Measurements from ENCODE around the gene PASK. TPM values are rescaled to one million over a fixed set of nuclear protein-coding genes. Genes with fewer than 3 reads are reported as not detected.
A peak's percentile ranks its signal among the peaks of the same experiment; 100 is the strongest.
"Not testable (repeated sequence)": the region's sequence is repeated elsewhere in the genome, so short reads cannot be mapped to it uniquely, and the experiment has no call there.

Gene PASK
- 2.2 TPM for total RNA-seq
- long read RNA-seq: 0 reads

- intact Hi-C loops (cut with DNase I): loop anchor here (5.0 kb wide), 1 partner anchor 562 kb away; the partner anchor contains the start of gene CAPN10
- peak; percentile 98 for DNase-seq (ENCODE audit: low spot score)
Measured at GRCh38 chr2:241148891-241149674, at the start of gene PASK. Gene PASK (minus strand): TSS chr2:241149472. CDS start chr2:241143032, 6,440 bp downstream.

- intact Hi-C loops (cut with DNase I): no loop called here
- no peak for DNase-seq (ENCODE audit: low spot score)
Measured at GRCh38 chr2:241198381-241199279, 49.4 kb upstream of the PASK start.

- DNase-seq (ENCODE audit: low spot score): no peak
- intact Hi-C loops (cut with DNase I): no loop called here
Measured at GRCh38 chr2:241197947-241198346, 48.7 kb upstream of the PASK start.

- intact Hi-C loops (cut with DNase I); DNase-seq (ENCODE audit: low spot score): not testable (repeated sequence)
Measured at GRCh38 chr2:241197246-241197645, 48.0 kb upstream of the PASK start.

- DNase-seq (ENCODE audit: low spot score): no peak
- intact Hi-C loops (cut with DNase I): no loop called here
Measured at GRCh38 chr2:241195506-241196130, 46.3 kb upstream of the PASK start.

GRCh38 chr2:241194811-241195210 lies 45.5 kb upstream of the PASK start:
- intact Hi-C loops (cut with DNase I): no loop called here
- no peak for DNase-seq (ENCODE audit: low spot score)

GRCh38 chr2:241193271-241193670 lies 44.0 kb upstream of the PASK start:
- no peak for DNase-seq (ENCODE audit: low spot score)
- intact Hi-C loops (cut with DNase I): no loop called here

GRCh38 chr2:241191081-241191480 lies 41.8 kb upstream of the PASK start:
- DNase-seq (ENCODE audit: low spot score): no peak
- intact Hi-C loops (cut with DNase I): no loop called here

- intact Hi-C loops (cut with DNase I): no loop called here
- DNase-seq (ENCODE audit: low spot score): no peak
Measured at GRCh38 chr2:241190291-241190981, 41.2 kb upstream of the PASK start.

GRCh38 chr2:241189856-241190201 lies 40.6 kb upstream of the PASK start:
- no peak for DNase-seq (ENCODE audit: low spot score)
- intact Hi-C loops (cut with DNase I): no loop called here

GRCh38 chr2:241189093-241189855 lies 40.0 kb upstream of the PASK start:
- intact Hi-C loops (cut with DNase I): no loop called here
- no peak for DNase-seq (ENCODE audit: low spot score)

- intact Hi-C loops (cut with DNase I): no loop called here
Measured at GRCh38 chr2:241188361-241189092, 39.3 kb upstream of the PASK start, which contains the start of gene ANO7. Gene ANO7 (plus strand): TSS chr2:241188677. CDS start chr2:241190064, 1,387 bp downstream.

GRCh38 chr2:241187918-241188234 lies 38.6 kb upstream of the PASK start:
- intact Hi-C loops (cut with DNase I): no loop called here
- no peak for DNase-seq (ENCODE audit: low spot score)

More at GRCh38 chr2:241188361-241189092, 39.3 kb upstream of the PASK start, which contains the start of gene ANO7:
- no peak for DNase-seq (ENCODE audit: low spot score)

GRCh38 chr2:241187101-241187917 lies 38.0 kb upstream of the PASK start:
- intact Hi-C loops (cut with DNase I): no loop called here
- no peak for DNase-seq (ENCODE audit: low spot score)

- intact Hi-C loops (cut with DNase I): no loop called here
- no peak for DNase-seq (ENCODE audit: low spot score)
Measured at GRCh38 chr2:241185961-241186360, 36.7 kb upstream of the PASK start.

GRCh38 chr2:241184901-241185300 lies 35.6 kb upstream of the PASK start:
- no peak for DNase-seq (ENCODE audit: low spot score)
- intact Hi-C loops (cut with DNase I): no loop called here

- DNase-seq (ENCODE audit: low spot score): no peak
- intact Hi-C loops (cut with DNase I): no loop called here
Measured at GRCh38 chr2:241183221-241183620, 33.9 kb upstream of the PASK start.
